RPMI8226 (cell line): ENCODE measurements around the gene PROM2.
A peak's percentile ranks its signal among the peaks of the same experiment; 100 is the strongest.

Experiments
- DNase-seq: peaks from one replicate; pipeline ENCODE4 v3.0.0-alpha.2; 2015

Gene PROM2

GRCh38 chr2:95269745-95270144 is 4.5 kb upstream of the PROM2 start:
- peak; percentile 0 for DNase-seq

- DNase-seq = no peak
Measured at GRCh38 chr2:95270541-95271081, 3.6 kb upstream of the PROM2 start.

GRCh38 chr2:95271381-95271971 is 2.8 kb upstream of the PROM2 start:
- no peak for DNase-seq

- no peak for DNase-seq
Measured at GRCh38 chr2:95272299-95272751, 1.9 kb upstream of the PROM2 start.

DNA sequence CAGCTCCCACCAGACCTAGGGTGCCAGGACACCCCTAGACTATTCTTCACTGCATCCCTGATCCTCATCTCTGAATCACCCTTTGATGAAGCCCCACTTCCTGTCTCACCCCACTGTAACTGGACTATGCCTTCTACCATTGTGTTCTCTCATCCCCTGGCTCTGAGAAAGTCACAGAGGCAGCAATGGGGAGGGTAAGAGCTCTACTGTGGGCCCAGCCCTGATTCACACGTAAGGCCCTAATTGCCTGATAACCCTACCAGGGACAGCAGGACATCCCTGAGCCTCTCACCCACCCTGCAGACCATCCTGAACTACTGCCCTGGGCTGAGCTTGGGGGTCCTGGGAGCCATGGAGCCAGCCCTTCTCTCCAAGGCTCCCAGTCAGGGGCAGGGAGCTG is 1.5 kb upstream of the PROM2 start:
- DNase-seq = no peak

GRCh38 chr2:95273566-95274290 is 521 bp upstream of the PROM2 start:
- DNase-seq = no peak

DNA sequence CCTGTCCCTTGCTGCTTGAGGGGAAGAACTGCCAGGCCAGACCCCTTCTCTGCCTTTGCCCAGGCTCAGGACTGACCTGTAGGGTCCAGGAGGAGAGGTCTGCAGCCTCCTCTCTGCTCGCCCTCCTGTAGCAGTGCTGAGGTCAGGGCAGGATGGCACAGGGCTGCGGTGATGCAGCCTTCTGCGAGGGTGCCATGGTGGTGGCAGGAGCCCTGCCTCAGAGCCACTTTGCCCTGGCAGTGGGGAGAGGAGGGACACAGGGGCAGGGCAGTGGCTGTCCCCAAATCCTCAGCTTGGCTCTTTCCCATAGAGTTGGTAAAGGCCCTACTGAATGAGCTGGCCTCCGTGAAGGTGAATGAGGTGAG is 884 bp downstream of the PROM2 start:
- no peak for DNase-seq

GRCh38 chr2:95275601-95276243 is 1.5 kb downstream of the PROM2 start:
- DNase-seq = no peak

- DNase-seq = no peak
Measured at GRCh38 chr2:95276244-95276887, 2.1 kb downstream of the PROM2 start.

DNA sequence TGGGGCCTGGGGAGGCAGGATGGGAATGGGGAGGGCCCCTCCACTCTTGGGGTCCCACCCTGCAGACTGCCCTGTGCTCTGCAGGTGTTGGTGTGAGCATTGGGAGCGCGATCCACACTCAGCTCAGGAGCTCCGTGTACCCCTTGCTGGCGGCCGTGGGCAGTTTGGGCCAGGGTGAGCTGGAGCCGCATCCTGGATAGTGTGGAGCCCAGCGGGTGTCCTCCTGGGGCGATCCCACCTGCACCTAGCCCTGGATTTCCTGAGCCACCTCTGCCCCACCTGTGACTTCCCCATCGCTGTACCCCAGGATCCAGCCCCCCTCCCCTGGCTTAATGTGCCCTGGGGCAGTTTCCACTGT is 2.6 kb downstream of the PROM2 start:
- no peak for DNase-seq

- DNase-seq = peak; percentile 51
Measured at GRCh38 chr2:95277246-95277906, 3.1 kb downstream of the PROM2 start.

GRCh38 chr2:95278051-95278471 is 3.8 kb downstream of the PROM2 start:
- no peak for DNase-seq

DNA sequence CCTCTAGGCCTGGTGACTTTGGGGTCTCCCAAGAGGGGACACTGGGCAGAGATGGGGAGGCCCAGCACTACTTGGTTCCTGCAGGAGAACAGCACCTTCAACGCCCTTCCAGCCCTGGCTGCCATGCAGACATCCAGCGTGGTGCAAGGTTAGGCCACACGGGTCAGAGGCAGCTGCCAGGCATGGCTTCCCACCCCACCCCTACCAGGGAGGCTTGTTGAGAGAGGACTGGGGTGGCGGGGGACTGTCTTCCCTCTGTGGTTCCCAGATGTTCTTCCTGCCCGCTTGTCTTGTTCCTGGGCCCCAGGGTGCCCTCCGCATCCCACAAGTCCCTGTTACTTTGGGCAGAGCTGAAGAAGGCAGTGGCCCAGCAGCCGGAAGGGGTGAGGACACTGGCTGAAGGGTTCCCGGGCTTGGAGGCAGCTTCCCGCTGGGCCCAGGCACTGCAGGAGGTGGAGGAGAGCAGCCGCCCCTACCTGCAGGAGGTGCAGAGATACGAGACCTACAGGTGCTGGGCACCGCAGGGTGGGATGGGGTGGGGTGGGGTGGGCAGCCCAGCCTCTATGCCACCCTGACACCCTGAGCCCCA is 4.5 kb downstream of the PROM2 start:
- DNase-seq = no peak

GRCh38 chr2:95279435-95280035 is 5.3 kb downstream of the PROM2 start:
- no peak for DNase-seq

- DNase-seq = no peak
Measured at GRCh38 chr2:95281071-95281470, 6.8 kb downstream of the PROM2 start.

- no peak for DNase-seq
Measured at GRCh38 chr2:95281786-95282185, 7.5 kb downstream of the PROM2 start.

GRCh38 chr2:95282458-95282857 is 8.2 kb downstream of the PROM2 start:
- DNase-seq = no peak

GRCh38 chr2:95283562-95283961 is 9.3 kb downstream of the PROM2 start:
- no peak for DNase-seq

DNA sequence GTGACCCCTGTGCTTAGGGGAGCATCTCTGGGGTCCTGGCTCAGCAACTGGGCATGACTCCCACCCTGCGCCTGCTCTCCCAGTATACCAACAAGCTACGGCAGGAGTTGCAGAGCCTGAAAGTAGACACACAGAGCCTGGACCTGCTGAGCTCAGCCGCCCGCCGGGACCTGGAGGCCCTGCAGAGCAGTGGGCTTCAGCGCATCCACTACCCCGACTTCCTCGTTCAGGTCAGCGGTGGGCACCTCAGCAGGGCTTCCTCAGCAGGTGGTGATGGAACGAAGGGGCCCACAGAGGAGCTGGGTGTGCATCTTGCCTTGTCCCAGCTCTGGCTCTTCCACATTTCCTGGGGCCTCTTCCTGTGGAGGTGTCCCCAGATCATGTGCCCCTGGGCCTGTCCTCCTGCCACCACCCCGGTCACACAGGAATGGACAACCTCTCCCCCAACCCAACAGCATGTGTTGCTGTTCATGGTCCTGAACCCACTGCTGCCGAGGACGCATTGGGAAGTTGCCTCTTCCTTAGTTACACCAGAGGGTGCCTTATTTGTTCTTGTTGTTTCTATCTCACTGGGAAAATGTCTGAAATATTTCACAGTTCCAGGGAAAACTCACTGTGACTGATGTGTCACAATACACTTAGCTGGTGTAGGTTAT is 10.8 kb downstream of the PROM2 start:
- no peak for DNase-seq

DNA sequence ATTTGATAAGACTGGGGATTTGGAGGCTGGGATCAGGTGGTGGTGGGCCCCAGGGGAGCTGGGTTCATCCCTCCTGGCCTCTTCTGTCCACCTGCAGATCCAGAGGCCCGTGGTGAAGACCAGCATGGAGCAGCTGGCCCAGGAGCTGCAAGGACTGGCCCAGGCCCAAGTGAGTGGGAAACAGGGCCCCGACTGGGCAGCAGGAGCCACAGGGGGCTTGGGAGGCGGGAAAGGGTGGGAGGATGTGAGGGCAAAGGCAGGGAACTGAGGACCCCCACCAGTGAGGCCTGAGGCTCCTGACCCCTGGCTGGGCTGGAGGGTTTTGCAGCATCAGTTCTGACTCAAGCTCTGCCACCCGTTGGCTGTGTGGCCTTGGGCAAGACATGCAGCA is 11.3 kb downstream of the PROM2 start:
- no peak for DNase-seq

- no peak for DNase-seq
Measured at GRCh38 chr2:95287336-95287735, 13.1 kb downstream of the PROM2 start.

DNA sequence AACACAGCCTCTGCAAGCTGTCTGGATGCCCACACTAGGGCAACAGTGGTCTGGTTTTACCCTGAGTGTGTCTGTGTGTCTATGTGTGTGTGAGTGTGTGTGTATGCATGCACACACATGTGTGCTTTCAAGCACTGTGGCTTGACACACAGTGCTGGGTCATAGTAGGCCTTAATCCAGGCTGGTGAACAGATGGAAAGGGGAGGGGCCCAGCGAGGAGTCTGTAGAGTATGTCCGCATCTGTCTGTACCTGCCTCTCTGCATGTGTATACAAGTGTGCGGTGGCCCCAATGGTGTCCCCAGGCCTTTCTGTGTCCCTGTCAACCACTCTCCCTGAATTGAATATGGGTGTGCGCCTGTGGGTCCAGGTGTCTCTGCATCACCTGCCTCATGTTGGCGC is 13.6 kb downstream of the PROM2 start:
- no peak for DNase-seq
